HEK293T (cell line): Measurements from ENCODE around the gene FTO.

Experiments used
- BHLHE40 ChIP-seq: fragments of 450-650 bp; IDR thresholded peaks from 2 replicates; pipeline ENCODE4 v1.6.1; 2016; ENCODE audit warnings: mild to moderate bottlenecking, moderate library complexity, borderline replicate concordance
- ELF4 ChIP-seq: fragments of 450-650 bp; IDR thresholded peaks from 2 replicates; pipeline ENCODE4 v1.6.1; 2017; ENCODE audit warnings: antibody characterized with exemption

GRCh38 chr16:53848950-53849349, 145.0 kb downstream of the FTO start:
- TF ChIP-seq ELF4: no peak
- TF ChIP-seq BHLHE40: no peak
